ENCODE data around the gene SYNE1.
A peak's percentile ranks its signal among the peaks of the same experiment; 100 is the strongest.

Gene SYNE1

GRCh38 chr6:152098683-152099082, 538.5 kb downstream of the SYNE1 start:
- CTCF ChIA-PET = no interaction called here
- TF ChIP-seq CTCF (IDR thresholded peaks at IDR 0.05; ENCODE audit: insufficient read depth, low read length, missing control alignments) = no peak
- no peak overlapping the region for H3K4me3 ChIP-seq (ENCODE audit: low read depth, low read length)
- DNase-seq (ENCODE audit: low read depth, low spot score) = no peak
- POLR2A ChIA-PET = no interaction called here

- CTCF ChIA-PET = interaction anchor here (1.4 to 2.2 kb wide), 2 partner anchors 61 to 331 kb away, joined by 3 to 11 read pairs; no protein-coding TSS in a partner anchor
- H3K4me3 ChIP-seq (ENCODE audit: low read depth, low read length) = no peak overlapping the region
- peak; percentile 14 for TF ChIP-seq CTCF (IDR thresholded peaks at IDR 0.05; ENCODE audit: insufficient read depth, low read length, missing control alignments)
- POLR2A ChIA-PET = interaction anchor here (0.7 to 1.0 kb wide), 3 partner anchors 25 to 645 kb away, joined by 3 to 4 read pairs (median 3); partner anchors contain the start of gene RMND1
- DNase-seq (ENCODE audit: low read depth, low spot score) = peak; percentile 89
Observed at GRCh38 chr6:152096863-152097496, 540.2 kb downstream of the SYNE1 start.

DNA sequence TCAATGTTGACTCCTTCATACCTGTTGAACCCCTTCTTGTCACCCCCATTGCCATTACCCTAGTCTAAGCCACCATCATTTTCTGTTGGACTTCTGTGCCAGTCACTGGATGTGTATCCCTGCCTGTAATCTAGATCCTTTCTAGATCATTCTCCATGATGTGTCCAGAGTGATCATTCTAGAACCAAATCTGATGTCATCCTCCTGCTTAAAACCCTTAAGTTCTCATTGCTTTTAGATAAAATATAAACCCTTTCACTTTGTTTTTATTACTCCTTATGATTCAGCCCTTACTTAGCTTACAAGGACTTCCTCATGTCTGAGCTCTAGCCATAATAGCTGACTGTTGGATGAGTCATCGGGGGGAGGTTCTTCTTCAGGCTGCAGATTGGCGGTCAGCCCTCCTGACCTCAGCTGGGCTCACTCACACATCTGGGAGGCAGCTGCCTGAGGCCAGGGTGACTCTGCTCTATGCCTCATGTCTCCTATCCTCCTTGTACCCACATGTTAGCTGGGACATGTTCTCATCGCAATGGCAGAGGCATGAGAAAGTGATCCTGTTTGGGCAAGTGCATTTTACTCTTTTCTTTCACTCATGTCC, 542.1 kb downstream of the SYNE1 start:
- DNase-seq (ENCODE audit: low read depth, low spot score) = peak; percentile 99

DNA sequence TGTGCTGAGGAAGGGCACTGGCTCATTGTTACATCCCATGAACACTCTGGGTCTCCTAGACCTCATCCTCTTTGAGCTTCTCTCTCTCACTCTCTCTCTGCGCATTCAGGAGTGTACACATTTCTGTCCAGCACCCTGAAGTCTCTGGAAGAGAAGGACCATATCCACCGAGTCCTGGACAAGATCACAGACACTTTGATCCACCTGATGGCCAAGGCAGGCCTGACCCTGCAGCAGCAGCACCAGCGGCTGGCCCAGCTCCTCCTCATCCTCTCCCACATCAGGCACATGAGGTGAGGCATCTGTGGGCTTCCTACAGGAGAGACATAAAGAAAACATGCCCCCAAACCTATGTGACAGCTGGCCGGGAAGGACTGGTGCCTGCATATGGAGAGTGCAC, 542.9 kb downstream of the SYNE1 start:
- TF ChIP-seq CTCF (IDR thresholded peaks at IDR 0.05; ENCODE audit: insufficient read depth, low read length, missing control alignments) = no peak

More for the DNA sequence above, 542.1 kb downstream of the SYNE1 start:
- POLR2A ChIA-PET = no interaction called here
- CTCF ChIA-PET = interaction anchor here (0.8 to 2.4 kb wide), 4 partner anchors 22 to 330 kb away, joined by 3 to 11 read pairs (median 7); no protein-coding TSS in a partner anchor
- H3K4me3 ChIP-seq (ENCODE audit: low read depth, low read length) = no peak overlapping the region
- TF ChIP-seq CTCF (IDR thresholded peaks at IDR 0.05; ENCODE audit: insufficient read depth, low read length, missing control alignments) = no peak

DNA sequence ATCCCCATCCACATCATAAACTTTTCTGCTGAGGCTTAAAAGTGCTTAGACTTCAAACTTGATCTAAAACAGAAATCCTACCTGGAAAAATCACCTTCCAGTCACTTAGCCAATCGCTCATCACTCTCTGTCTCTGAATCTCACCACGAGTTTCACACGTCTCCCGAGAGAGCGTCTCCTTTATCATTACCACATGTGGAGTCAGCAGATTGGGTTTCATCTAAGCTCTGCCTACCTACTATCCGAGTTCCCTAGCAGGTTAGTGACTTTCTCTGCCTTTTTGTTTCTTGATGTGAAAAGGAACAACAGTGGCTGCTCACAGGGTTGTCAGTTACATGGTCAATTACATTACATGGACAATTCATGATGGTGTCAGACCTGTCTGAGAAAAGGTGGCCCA, 543.5 kb downstream of the SYNE1 start:
- TF ChIP-seq CTCF (IDR thresholded peaks at IDR 0.05; ENCODE audit: insufficient read depth, low read length, missing control alignments) = no peak
- ChIA-PET POLR2A (no interaction called here), CTCF (no interaction called here)

More for the DNA sequence above, 542.9 kb downstream of the SYNE1 start:
- DNase-seq (ENCODE audit: low read depth, low spot score) = no peak
- no peak overlapping the region for H3K4me3 ChIP-seq (ENCODE audit: low read depth, low read length)
- ChIA-PET CTCF (interaction anchor here (2.4 kb wide), 1 partner anchor 23 kb away, joined by 6 read pairs; no protein-coding TSS in a partner anchor), POLR2A (no interaction called here)

GRCh38 chr6:152091851-152092341, 545.3 kb downstream of the SYNE1 start:
- TF ChIP-seq CTCF (IDR thresholded peaks at IDR 0.05; ENCODE audit: insufficient read depth, low read length, missing control alignments) = no peak
- H3K4me3 ChIP-seq (ENCODE audit: low read depth, low read length) = no peak overlapping the region
- POLR2A ChIA-PET = interaction anchor here (0.5 kb wide), 1 partner anchor 258 kb away, joined by 3 read pairs; no protein-coding TSS in a partner anchor
- DNase-seq (ENCODE audit: low read depth, low spot score) = no peak
- CTCF ChIA-PET = no interaction called here

More for the DNA sequence above, 543.5 kb downstream of the SYNE1 start:
- H3K4me3 ChIP-seq (ENCODE audit: low read depth, low read length) = no peak overlapping the region
- no peak for DNase-seq (ENCODE audit: low read depth, low spot score)
